22Rv1 (cell line): ENCODE data around the gene LY6G5B.
A peak's percentile ranks its signal among the peaks of the same experiment; 100 is the strongest.

Experiments used
- H3K27ac ChIP-seq: fragments of 450-650 bp; 2 replicates; pipeline ENCODE4 v1.5.1; 2017
- ZFX ChIP-seq: fragments of 450-650 bp; IDR thresholded peaks from 2 replicates; pipeline ENCODE4 v1.6.1; 2017; ENCODE audit warnings: antibody characterized with exemption, borderline replicate concordance
- TF ChIP-seq, protein P1 (sequence below): fragments of 450-650 bp; IDR thresholded peaks from 2 replicates; pipeline ENCODE4 v1.5.1; 2017; ENCODE audit warnings: mild to moderate bottlenecking

Gene LY6G5B

DNA sequence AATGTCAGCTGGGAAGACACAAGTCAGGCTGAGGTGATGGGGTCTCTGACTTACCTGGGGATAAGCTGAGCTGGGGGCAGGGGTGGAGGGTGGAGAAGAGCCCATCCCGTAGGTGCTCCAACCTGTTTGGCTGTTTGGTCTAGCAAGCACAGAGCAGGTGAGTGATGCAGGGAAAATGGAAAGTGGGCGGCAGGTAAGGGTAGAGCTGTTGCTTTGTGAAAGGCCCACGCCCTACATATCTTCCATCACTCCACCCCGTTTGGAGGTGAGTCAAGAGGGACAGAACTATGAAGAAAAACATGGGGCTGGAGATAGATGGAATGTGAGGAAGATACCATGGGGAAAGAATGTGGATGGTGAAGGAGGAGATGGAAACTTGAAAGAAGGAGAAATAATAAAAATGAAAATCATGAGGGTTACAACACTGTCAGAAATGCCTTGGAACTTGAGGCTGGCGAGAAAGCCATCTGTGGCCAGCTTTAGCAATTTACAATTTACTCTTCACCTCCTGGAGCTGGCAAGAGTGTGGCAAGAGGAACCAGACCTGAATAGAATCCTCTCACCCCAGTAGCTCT is 50.5 kb downstream of the LY6G5B start:
- TF ChIP-seq, protein P1, sequence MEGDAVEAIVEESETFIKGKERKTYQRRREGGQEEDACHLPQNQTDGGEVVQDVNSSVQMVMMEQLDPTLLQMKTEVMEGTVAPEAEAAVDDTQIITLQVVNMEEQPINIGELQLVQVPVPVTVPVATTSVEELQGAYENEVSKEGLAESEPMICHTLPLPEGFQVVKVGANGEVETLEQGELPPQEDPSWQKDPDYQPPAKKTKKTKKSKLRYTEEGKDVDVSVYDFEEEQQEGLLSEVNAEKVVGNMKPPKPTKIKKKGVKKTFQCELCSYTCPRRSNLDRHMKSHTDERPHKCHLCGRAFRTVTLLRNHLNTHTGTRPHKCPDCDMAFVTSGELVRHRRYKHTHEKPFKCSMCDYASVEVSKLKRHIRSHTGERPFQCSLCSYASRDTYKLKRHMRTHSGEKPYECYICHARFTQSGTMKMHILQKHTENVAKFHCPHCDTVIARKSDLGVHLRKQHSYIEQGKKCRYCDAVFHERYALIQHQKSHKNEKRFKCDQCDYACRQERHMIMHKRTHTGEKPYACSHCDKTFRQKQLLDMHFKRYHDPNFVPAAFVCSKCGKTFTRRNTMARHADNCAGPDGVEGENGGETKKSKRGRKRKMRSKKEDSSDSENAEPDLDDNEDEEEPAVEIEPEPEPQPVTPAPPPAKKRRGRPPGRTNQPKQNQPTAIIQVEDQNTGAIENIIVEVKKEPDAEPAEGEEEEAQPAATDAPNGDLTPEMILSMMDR: no peak
- TF ChIP-seq ZFX: no peak
- 0 out of 2 replicates have a peak overlapping the region, but pooled peaks have one; percentile 12 for H3K27ac ChIP-seq

DNA sequence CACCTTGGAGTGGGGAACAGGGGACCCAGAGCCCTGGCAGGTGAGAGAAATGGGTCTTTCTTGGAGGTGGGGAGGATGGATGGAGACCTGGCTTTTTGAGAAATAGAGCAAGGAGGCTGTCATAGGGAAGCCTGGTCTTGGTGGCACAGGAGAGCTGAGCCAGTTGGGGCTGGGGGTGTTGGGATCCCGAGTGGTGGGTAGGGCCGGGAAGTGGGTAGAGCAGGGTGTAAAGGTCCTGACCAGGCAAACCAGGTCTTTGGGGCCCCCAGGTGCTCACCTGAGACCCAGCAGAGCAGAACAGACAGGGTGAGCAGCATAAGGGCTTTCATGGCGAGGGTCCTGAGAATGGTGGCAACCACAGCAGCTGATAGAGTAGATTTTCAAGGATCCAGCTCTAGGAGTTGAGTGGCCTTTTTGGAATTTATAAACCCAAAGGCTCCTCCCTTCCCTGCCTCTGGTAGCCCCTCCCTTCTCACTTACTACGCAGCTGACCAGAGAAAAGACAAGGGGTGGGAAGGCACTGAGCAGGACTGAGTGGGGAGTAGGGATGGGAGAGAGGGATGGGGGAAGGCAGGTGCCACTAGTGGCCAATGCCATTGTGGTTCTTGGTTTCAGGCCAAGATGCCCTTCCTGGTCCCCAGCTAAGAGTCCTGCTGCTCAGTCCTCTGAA is 51.7 kb downstream of the LY6G5B start, which contains the start of gene LY6G6C:
TSS of gene LY6G6C (minus strand) at position 396 of the 670 bp plus-strand sequence. CDS start at position 329, 67 bp downstream.
- H3K27ac ChIP-seq: 0 out of 2 replicates have a peak within 1 kb of the TSS, but pooled peaks have one; percentile 12
- TF ChIP-seq, protein P1: no peak
- TF ChIP-seq ZFX: no peak

DNA sequence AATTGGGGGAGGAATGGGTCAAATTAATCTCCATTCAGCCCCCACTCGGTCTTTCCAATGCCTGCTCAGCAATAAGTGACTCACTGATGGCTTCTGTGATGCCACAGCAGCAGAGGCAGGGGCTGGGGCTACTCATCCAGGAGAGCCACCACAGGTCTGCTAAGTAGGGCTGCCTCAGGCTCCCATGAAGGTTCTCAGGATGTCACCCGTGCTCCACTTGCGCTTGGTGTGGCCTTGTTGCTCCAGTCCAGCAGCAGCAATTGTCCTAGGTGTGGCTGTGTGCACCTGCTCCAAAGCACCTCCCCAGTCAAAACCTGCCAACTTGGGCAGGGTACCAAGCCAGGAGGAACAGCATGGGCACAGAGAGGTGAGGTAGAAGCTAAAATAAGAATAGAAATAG is 52.4 kb downstream of the LY6G5B start:
- H3K27ac ChIP-seq: no peak overlapping the region
- no peak for TF ChIP-seq ZFX
- TF ChIP-seq, protein P1: no peak
